Breast epithelium (tissue), 4 donors: ENCODE results near the gene DNAJB1. TPM values are rescaled to one million over a fixed set of nuclear protein-coding genes. Genes with fewer than 3 reads are reported as not detected.

Experiments used
- DNase-seq, 2 donors: peaks; one replicate each; pipeline ENCODE4 v3.0.0-alpha.2; 2019; ENCODE audit warnings: low spot score in 2 of 2
- H3K27ac ChIP-seq, 2 donors: fragments of 200-600 bp; sonication (generic) in 1 of 2; one replicate each; pipeline ENCODE4 v1.5.1; 2016 to 2019; ENCODE audit warnings: mild to moderate bottlenecking in 1 of 2
- H3K27me3 ChIP-seq, 2 donors: fragments of 200-600 bp; sonication (generic) in 1 of 2; one replicate each; pipeline versions ENCODE4 v1.5.1 to v1.6.0; 2017 to 2019; ENCODE audit warnings: control low read depth in 1 of 2, mild to moderate bottlenecking in 1 of 2
- H3K36me3 ChIP-seq: fragments of 200-600 bp; one replicate; pipeline ENCODE4 v1.5.1; 2019
- H3K4me1 ChIP-seq, 2 donors: fragments of 200-600 bp; sonication (generic); one replicate each; pipeline ENCODE4 v1.5.1; 2016 to 2019; ENCODE audit warnings: control low read depth in 1 of 2
- H3K4me3 ChIP-seq, 3 donors: fragments of 200-600 bp; sonication (generic); 1 replicate in 2 of 3; 2 replicates in 1 of 3; pipeline ENCODE4 v1.5.1; 2016 to 2019; ENCODE audit warnings: mild to moderate bottlenecking in 3 of 3, moderate library complexity in 2 of 3
- H3K9me3 ChIP-seq, 2 donors: fragments of 200-600 bp; sonication (generic) in 1 of 2; one replicate each; pipeline ENCODE4 v1.5.1; 2016 to 2019; ENCODE audit warnings: control low read depth in 1 of 2
- CTCF ChIP-seq, 3 donors: fragments of 450-650 bp; IDR thresholded peaks; one replicate each; pipeline ENCODE4 v1.5.1; 2016 to 2017; ENCODE audit warnings: antibody characterized with exemption in 3 of 3, mild to moderate bottlenecking in 3 of 3, moderate library complexity in 3 of 3
- POLR2A ChIP-seq: fragments of 450-650 bp; IDR thresholded peaks from one replicate; pipeline ENCODE4 v1.6.1; 2016; ENCODE audit warnings: antibody characterized with exemption, mild to moderate bottlenecking, moderate library complexity
- POLR2AphosphoS5 ChIP-seq, 3 donors: sonication (generic); formaldehyde crosslinking; IDR thresholded peaks; one replicate each; pipeline ENCODE4 v1.6.1; 2017; ENCODE audit warnings: antibody characterized with exemption in 3 of 3
- intact Hi-C: fragments of 100-400 bp; cut with DNase I; formaldehyde crosslinking; loops from one replicate; pipeline ENCODE4 v1.15.1; 2023; ENCODE audit warnings: low total_unique reads
- total RNA-seq, 3 donors: library from RNA; depleted of rRNA; stranded (reverse); fragments of >200 nt; gene quantifications; one replicate each; pipeline ENCODE4 v1.1.0, GENCODE V29; 2016

DNAJB1 gene
- total RNA-seq, result 100 to 1,000 TPM in 2 of 3 donors, 10 to 100 TPM in 1; 59.0 to 166 (median 102) TPM

- H3K4me1 ChIP-seq, result peaks cover 7 to 17% of the 10 kb centered on the region in 2 donors
- TF ChIP-seq POLR2AphosphoS5 (IDR thresholded peaks at IDR 0.05) (peak; percentile 94 to 95 (median 94)), CTCF (IDR thresholded peaks at IDR 0.05) (peak in 1 of 3 donors; percentile 12), POLR2A (peak; percentile 97)
- peak; percentile 73 to 76 for DNase-seq
- intact Hi-C loops, result no loop called here
- H3K9me3 ChIP-seq, result no peaks in the 10 kb centered on the region
- peaks cover 5% of the 10 kb centered on the region for H3K36me3 ChIP-seq
- no peaks in the 10 kb centered on the region for H3K27me3 ChIP-seq
- H3K4me3 ChIP-seq, result peak within 1 kb of the TSS; percentile 83 to 92 (median 89)
- H3K27ac ChIP-seq, result peak within 1 kb of the TSS; percentile 99 to 100
These were observed at the start of gene DNAJB1 for GRCh38 chr19:14517840-14518505. DNAJB1 (minus strand) TSS chr19:14518397; CDS start chr19:14518349, 48 bp downstream.

GRCh38 chr19:14567079-14567478 is 48.9 kb upstream of the DNAJB1 start:
- Histone ChIP-seq H3K27me3 (no peaks in the 10 kb centered on the region), H3K4me3 (no peak overlapping the region), H3K4me1 (peaks cover 12 to 25% of the 10 kb centered on the region in 2 donors), H3K9me3 (no peaks in the 10 kb centered on the region), H3K36me3 (no peaks in the 10 kb centered on the region), H3K27ac (no peak overlapping the region)
- no peak for DNase-seq
- intact Hi-C loops, result loop anchor here (10.0 kb wide), 1 partner anchor 118 kb away; no protein-coding TSS in a partner anchor
- no peak for TF ChIP-seq POLR2AphosphoS5 (IDR thresholded peaks at IDR 0.05)
- TF ChIP-seq POLR2A, result no peak
- no peak for TF ChIP-seq CTCF (IDR thresholded peaks at IDR 0.05)

- intact Hi-C loops, result loop anchor here (10.0 kb wide), 1 partner anchor 118 kb away; no protein-coding TSS in a partner anchor
- Histone ChIP-seq H3K36me3 (no peaks in the 10 kb centered on the region), H3K9me3 (no peaks in the 10 kb centered on the region), H3K27ac (no peak overlapping the region), H3K4me1 (peaks cover 12 to 26% of the 10 kb centered on the region in 2 donors), H3K4me3 (no peak overlapping the region), H3K27me3 (no peaks in the 10 kb centered on the region)
- DNase-seq, result no peak
- no peak for TF ChIP-seq CTCF (IDR thresholded peaks at IDR 0.05)
- TF ChIP-seq POLR2A, result no peak
- no peak for TF ChIP-seq POLR2AphosphoS5 (IDR thresholded peaks at IDR 0.05)
These were observed 48.5 kb upstream of the DNAJB1 start for GRCh38 chr19:14566712-14567077.

GRCh38 chr19:14565765-14566711 is 47.8 kb upstream of the DNAJB1 start:
- H3K27me3 ChIP-seq, result no peaks in the 10 kb centered on the region
- peak overlapping the region in 1 of 2 donors; percentile 54 for H3K27ac ChIP-seq
- H3K36me3 ChIP-seq, result no peaks in the 10 kb centered on the region
- H3K4me3 ChIP-seq, result no peak overlapping the region
- intact Hi-C loops, result loop anchor here (10.0 kb wide), 1 partner anchor 119 kb away; no protein-coding TSS in a partner anchor
- DNase-seq, result no peak
- peaks cover 13 to 30% of the 10 kb centered on the region in 2 donors for H3K4me1 ChIP-seq
- H3K9me3 ChIP-seq, result no peaks in the 10 kb centered on the region
- no peak for TF ChIP-seq POLR2AphosphoS5 (IDR thresholded peaks at IDR 0.05)
- TF ChIP-seq CTCF (IDR thresholded peaks at IDR 0.05), result no peak
- no peak for TF ChIP-seq POLR2A
